Stimulated activated CD4-positive, alpha-beta T cell treated with anti-CD3 and anti-CD28 coated beads, Interleukin-2, amount 100 ng/mL, for 48 hours (primary cell): ENCODE results near the gene KIF3B.
A peak's percentile ranks its signal among the peaks of the same experiment; 100 is the strongest.
"Not testable (repeated sequence)": the region's sequence is repeated elsewhere in the genome, so short reads cannot be mapped to it uniquely, and the experiment has no call there.

Experiments used
- DNase-seq, 2 donors: peaks; one replicate each; pipeline ENCODE4 v3.0.0-alpha.2; 2020

Gene KIF3B

GRCh38 chr20:32277361-32278198, at the start of gene KIF3B:
KIF3B (plus strand) TSS chr20:32277651; CDS start chr20:32309778, 32,127 bp downstream.
- DNase-seq = peak; percentile 77 to 80

- DNase-seq = no peak
Observed at GRCh38 chr20:32227744-32228688, 49.4 kb upstream of the KIF3B start.

- DNase-seq = no peak
Observed at GRCh38 chr20:32229251-32229747, 48.2 kb upstream of the KIF3B start.

- DNase-seq = no peak
Observed at GRCh38 chr20:32230707-32231106, 46.7 kb upstream of the KIF3B start.

DNA sequence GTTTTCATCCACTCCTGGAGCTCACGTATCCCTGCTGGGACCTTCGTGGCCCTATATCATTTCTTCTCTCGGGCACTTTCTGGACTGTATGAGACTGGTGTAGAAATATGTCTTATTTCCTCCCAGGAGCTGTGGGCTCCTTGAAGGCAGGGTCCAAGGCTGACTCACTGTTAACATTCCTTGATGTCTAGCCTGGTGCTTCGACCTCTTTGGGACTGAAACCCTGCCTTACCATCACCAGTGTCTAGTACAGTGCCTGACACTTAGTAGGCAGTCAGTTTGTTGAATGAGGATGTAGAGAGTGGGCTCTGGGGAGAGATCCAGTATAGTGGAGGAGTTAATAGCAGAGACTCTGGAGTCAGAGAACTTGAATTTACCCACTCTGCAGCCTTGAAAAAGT, 46.2 kb upstream of the KIF3B start:
- DNase-seq = no peak

GRCh38 chr20:32231847-32232246, 45.6 kb upstream of the KIF3B start:
- DNase-seq = peak; percentile 33 to 38

- no peak for DNase-seq
Observed at GRCh38 chr20:32232326-32232886, 45.0 kb upstream of the KIF3B start.

DNA sequence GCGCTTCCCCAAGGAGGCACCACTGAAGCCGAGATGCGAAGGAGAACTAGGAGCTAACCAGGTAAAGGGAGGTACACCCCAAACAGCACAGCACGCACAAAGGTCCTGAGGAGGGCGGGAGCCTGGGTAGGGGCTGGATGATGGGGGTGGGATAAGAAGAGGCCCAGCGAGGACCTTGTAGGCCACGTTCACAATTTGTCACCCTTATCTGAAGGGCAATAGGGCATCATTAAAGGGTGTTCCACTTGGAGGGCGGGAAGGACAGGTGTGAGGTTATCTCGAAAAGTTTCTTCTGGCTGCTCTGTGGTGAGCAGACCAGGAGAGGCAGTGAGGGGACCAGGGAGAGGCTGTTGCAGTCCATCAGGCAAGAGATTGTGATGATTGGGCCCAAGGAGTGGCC, 44.2 kb upstream of the KIF3B start:
- no peak for DNase-seq

- DNase-seq = no peak
Observed at GRCh38 chr20:32234135-32234808, 43.2 kb upstream of the KIF3B start.

DNA sequence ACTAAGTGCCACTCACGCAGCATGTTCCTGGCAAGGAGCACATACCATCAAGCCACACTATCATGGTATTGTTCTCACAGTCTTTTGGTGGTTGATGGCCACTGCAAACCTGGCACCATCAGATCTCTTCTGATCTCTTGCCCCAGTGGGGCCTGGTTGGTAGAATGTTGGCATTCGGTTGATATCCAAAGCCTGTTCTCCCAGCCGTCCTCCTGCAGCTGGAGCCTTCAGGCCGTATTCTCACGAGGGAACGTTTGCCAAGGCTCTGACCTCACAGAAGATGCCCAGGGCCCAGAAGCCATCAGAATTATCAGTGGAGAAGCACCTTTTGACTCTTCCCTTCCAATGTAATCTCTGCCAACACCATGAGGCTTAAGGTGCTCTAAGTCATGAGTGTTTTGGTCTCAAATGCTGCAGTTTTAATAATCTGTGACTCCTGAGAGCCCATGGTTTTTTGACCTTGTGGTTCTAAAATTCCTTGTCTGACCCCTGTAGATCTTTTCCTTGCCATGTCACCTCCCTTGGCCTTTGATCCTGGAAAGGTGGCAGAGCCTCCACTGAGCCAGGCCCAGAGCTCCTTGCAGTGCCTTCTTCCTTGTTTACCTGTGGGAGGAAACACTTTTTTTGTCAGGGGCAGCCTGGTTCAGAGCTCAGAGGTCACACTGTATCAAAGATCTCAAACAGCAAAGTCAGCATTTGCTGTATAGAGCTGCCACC, 42.0 kb upstream of the KIF3B start:
- no peak for DNase-seq

DNA sequence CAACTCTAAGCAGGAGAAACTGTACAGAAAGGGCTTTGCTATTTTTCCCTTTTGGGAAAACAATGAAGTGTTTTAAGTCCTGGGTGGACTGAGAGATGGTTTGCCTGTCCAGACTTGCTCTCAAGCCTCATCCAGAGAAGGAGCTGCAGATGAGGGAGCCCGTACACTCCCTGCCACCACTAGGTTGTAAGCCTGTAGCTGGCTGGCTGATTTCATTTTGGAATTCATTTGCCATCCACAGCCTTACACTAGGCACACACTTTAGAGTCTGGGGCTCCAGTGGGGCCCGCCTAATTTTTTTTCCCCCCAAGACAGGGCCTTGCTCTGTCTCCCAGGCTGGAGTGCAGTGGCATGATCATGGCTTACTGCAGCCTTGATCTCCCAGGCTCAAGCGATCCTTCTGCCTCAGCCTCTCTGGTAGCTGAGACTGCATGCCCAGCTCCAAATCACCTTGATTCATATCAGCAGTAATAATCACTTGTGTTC, 41.4 kb upstream of the KIF3B start:
- DNase-seq = no peak

- DNase-seq = no peak
Observed at GRCh38 chr20:32236819-32237218, 40.6 kb upstream of the KIF3B start.

- DNase-seq = no peak
Observed at GRCh38 chr20:32237419-32237818, 40.0 kb upstream of the KIF3B start.

DNA sequence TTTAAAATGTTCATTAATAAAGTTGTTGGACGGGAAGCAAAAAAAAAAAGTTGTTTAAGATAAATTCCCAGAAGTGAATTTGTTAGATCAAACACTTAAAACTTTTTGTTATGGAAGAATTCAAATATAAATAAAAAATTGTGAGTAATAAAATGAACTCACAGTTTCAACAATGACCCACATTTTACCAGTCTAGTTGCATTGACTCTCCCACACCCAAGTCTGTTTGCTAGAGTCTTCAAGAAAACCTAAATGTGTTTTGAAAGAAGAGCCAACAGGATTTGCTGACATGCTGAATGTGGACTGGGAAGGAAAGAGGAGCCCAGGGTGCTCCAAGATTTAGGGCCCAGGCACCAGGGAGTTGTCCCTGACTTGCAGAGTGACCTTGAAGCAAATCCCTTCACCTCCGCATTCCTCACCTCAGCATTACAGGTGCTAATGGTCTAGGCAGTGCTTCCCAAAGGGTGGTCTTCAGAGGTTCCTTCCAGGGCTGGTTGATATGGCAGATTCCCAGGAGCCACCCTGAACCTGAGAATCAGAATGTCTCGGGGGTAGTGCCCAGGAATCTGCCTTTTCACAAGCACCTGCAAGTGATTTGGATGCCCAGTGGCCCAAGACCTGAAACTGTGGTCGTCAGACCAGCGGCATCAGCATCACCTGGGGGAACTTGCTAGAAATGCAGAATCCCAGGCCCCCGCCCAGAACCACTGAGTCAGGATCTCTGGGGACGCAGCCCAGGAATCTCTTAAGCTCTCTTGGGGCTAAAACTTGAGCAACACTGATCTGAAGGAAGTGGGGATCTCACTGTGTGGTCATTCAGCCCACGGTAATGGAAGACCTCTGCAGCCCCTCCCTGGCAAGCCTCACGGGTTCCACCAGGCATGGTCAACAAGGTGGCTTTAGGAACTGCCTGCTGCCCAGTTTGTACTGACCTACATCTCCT, 38.7 kb upstream of the KIF3B start:
- no peak for DNase-seq

DNA sequence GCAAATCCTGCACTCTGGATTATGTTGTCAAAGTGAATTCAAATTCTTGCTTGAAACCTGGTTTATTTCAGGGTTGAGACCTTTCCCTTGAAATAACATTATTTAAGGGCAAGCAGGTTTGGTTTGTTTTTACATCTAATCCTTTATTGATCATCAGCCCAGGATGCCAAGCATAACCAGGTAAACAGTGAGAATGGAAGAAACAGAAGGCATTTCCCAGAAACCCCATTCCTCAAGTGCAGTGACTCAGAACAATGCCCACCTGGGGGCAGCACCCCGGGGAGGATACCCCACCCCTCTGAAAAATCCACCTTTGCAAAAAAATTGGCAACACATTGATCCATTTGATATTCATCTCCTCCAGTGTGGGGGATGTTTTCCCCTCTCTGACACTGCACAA, 37.2 kb upstream of the KIF3B start:
- no peak for DNase-seq

- DNase-seq = no peak
Observed at GRCh38 chr20:32241807-32242206, 35.6 kb upstream of the KIF3B start.

DNA sequence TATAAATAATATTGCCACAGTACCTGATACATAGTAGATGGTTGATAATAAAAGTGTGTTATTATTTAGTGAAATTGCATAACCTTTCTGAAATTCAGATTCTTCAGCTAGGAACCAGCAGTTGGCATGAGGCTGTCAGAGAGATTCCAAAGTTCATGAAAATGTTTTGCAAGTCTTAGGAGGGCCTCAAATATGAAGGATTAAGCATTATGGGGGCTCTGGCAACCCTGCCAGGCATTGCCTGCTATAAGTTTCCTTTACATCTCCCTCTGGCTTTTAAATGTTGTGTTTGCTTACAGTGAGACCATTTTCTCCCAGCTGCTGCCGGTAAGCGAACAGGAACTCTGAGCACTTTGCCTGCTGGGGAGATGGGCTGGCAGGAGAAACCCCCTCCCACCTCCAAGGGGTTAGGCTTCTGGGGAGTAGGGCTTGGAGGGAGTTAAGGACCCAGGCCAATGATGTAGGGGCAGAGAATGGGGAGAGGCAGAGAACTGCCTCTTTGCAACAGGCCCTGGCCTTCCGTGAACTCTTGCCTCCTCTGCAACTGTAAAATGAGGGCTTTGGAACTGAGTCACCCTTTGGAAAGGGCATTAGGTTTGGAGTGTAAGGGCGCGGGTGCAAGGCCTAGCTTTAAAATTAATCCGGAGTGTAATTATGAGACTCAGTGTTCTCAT, 33.2 kb upstream of the KIF3B start:
- no peak for DNase-seq

DNA sequence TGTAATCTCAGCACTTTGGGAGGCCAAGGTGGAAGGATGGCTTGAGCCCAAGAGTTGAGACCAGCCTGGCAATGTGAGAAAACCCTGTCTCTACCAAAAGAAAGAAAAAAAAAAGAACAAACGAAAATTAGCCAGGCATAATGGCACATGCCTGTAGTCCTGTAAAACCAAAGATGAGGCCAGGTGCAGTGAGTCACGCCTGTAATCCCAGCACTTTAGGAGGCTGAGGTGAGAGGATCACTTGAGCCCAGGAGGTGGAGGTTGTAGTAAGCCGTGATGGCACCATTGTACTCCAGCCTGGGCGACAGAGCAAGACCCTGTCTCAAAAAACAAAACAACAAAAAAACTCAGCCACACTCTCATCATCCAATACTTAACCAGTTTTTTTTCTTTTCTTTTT, 32.5 kb upstream of the KIF3B start:
- no peak for DNase-seq

GRCh38 chr20:32246208-32246607, 31.2 kb upstream of the KIF3B start:
- not testable (repeated sequence) for DNase-seq

- no peak for DNase-seq
Observed at GRCh38 chr20:32248043-32248442, 29.4 kb upstream of the KIF3B start.
